ENCODE data around the gene POLRMT.
"Not testable (repeated sequence)": the region's sequence is repeated elsewhere in the genome, so short reads cannot be mapped to it uniquely, and the experiment has no call there.

Gene POLRMT

GRCh38 chr19:607301-608154 is 25.8 kb downstream of the POLRMT start:
- no peak overlapping the region for H3K4me3 ChIP-seq (ENCODE audit: low read length)
- DNase-seq (ENCODE audit: low read depth) = no peak
- no peak for TF ChIP-seq CTCF (IDR thresholded peaks at IDR 0.05; ENCODE audit: insufficient read depth, low read depth, low read length, missing control alignments)

GRCh38 chr19:605061-605971 is 28.0 kb downstream of the POLRMT start:
- not testable (repeated sequence) for DNase-seq (ENCODE audit: low read depth); H3K4me3 ChIP-seq (ENCODE audit: low read length)

- no peak for DNase-seq (ENCODE audit: low read depth)
- H3K4me3 ChIP-seq (ENCODE audit: low read length) = no peak overlapping the region
- TF ChIP-seq CTCF (IDR thresholded peaks at IDR 0.05; ENCODE audit: insufficient read depth, low read depth, low read length, missing control alignments) = no peak
These were observed 29.0 kb downstream of the POLRMT start for GRCh38 chr19:604355-604754.

GRCh38 chr19:603779-604178 is 29.6 kb downstream of the POLRMT start:
- not testable (repeated sequence) for DNase-seq (ENCODE audit: low read depth); H3K4me3 ChIP-seq (ENCODE audit: low read length)

GRCh38 chr19:603302-603639 is 30.1 kb downstream of the POLRMT start:
- not testable (repeated sequence) for H3K4me3 ChIP-seq (ENCODE audit: low read length)

GRCh38 chr19:602391-603301 is 30.7 kb downstream of the POLRMT start:
- DNase-seq (ENCODE audit: low read depth) = no peak
- TF ChIP-seq CTCF (IDR thresholded peaks at IDR 0.05; ENCODE audit: insufficient read depth, low read depth, low read length, missing control alignments) = no peak
- H3K4me3 ChIP-seq (ENCODE audit: low read length) = no peak overlapping the region

More at GRCh38 chr19:603302-603639, 30.1 kb downstream of the POLRMT start:
- DNase-seq (ENCODE audit: low read depth) = not testable (repeated sequence)

GRCh38 chr19:601790-602189 is 31.5 kb downstream of the POLRMT start:
- no peak for DNase-seq (ENCODE audit: low read depth)
- H3K4me3 ChIP-seq (ENCODE audit: low read length) = no peak overlapping the region
- TF ChIP-seq CTCF (IDR thresholded peaks at IDR 0.05; ENCODE audit: insufficient read depth, low read depth, low read length, missing control alignments) = no peak

GRCh38 chr19:601310-601709 is 32.0 kb downstream of the POLRMT start:
- TF ChIP-seq CTCF (IDR thresholded peaks at IDR 0.05; ENCODE audit: insufficient read depth, low read depth, low read length, missing control alignments) = no peak
- no peak for DNase-seq (ENCODE audit: low read depth)
- no peak overlapping the region for H3K4me3 ChIP-seq (ENCODE audit: low read length)

Data from epithelial cell of esophagus (primary cell).